ENCODE data around the gene PCDHA13.
A peak's percentile ranks its signal among the peaks of the same experiment; 100 is the strongest.

PCDHA13 gene

DNA sequence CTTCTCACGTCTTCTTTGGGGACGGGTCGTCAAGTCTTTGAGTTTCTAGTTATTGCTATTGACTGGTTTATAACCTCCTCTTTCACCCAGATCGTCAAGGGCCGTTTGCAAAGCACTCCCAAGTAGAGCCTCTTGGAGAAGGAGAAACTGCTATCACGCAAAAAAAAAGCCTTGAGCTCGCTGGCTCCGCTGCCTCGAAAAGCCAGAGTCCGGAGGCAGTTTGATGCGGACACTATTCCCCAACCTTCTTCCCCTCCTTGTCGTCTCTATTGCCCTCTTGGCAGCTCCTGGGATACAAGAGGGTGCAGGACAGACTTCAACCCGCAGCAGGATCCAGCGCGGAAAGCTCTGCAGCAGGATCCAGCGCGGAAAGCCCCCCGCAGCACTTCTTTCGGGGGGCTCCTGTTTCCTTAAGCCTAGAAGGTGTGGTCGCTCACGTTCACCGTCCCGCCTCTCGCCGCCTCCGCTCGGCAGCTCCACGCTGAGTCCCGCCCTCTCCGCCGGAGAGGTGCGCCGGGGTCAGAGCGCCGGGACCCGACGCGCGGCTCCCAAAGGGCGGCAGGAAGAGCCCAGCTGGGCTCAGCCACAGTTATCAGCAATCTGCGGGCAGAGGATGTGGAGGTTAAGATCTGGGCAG lies 44.0 kb downstream of the PCDHA13 start, which contains the start of gene PCDHAC1:
Gene PCDHAC1 (plus strand): TSS at position 494 of the 637 bp plus-strand sequence. CDS start 594 bp downstream, outside the sequence.
- H4K91ac ChIP-seq (ENCODE audit: low read length), result no peak within 1 kb of the TSS
- H3K79me1 ChIP-seq (replicated peaks; ENCODE audit: low read length, poor library complexity, severe bottlenecking), result peaks cover 3% of the 10 kb centered on the region
- H3K9ac ChIP-seq (ENCODE audit: low read length), result peak within 1 kb of the TSS; percentile 36
- WGBS, result 2% methylated on average over 39 of the region's 41 CpGs
- no peak within 1 kb of the TSS for H3K27ac ChIP-seq (ENCODE audit: low read length, poor library complexity, severe bottlenecking)
- peak within 1 kb of the TSS in 1 of 2 experiments; percentile 96 for H3K23ac ChIP-seq (ENCODE audit: low read length in 2 of 2)
- H3K18ac ChIP-seq (ENCODE audit: low read depth in 1 of 2, low read length in 2 of 2), result peak within 1 kb of the TSS in 1 of 2 experiments; percentile 61
- H2BK15ac ChIP-seq (ENCODE audit: low read depth, poor library complexity, severe bottlenecking), result no peak within 1 kb of the TSS
- H3K36me3 ChIP-seq (ENCODE audit: control insufficient read depth in 1 of 2, insufficient read depth in 2 of 2, low read depth in 1 of 2, low read length in 2 of 2), result no peaks in the 10 kb centered on the region
- peak within 1 kb of the TSS; percentile 60 for H2AFZ ChIP-seq (ENCODE audit: low read depth, low read length)
- H3K14ac ChIP-seq (ENCODE audit: low read length in 2 of 2), result peak within 1 kb of the TSS in 1 of 2 experiments; percentile 94
- H3K9me3 ChIP-seq (ENCODE audit: control insufficient read depth, low read length), result peaks cover 9% of the 10 kb centered on the region
- H2BK5ac ChIP-seq (ENCODE audit: low read depth, low read length, poor library complexity, severe bottlenecking), result no peak within 1 kb of the TSS
- peaks cover 14 to 38% of the 10 kb centered on the region in 2 experiments for H3K27me3 ChIP-seq (ENCODE audit: control insufficient read depth in 1 of 2, insufficient read depth in 1 of 2, low read length in 2 of 2)
- H3K4me1 ChIP-seq (ENCODE audit: control insufficient read depth, insufficient read depth, low read depth, low read length), result peaks cover 20% of the 10 kb centered on the region
- H2BK120ac ChIP-seq (ENCODE audit: low read depth, low read length), result no peak within 1 kb of the TSS
- peak within 1 kb of the TSS; percentile 59 to 75 for H3K4me3 ChIP-seq (ENCODE audit: insufficient read depth in 1 of 2, low read depth in 1 of 2, low read length in 2 of 2)
- no peak within 1 kb of the TSS for H3K4ac ChIP-seq (ENCODE audit: low read depth in 1 of 2, low read length in 2 of 2)
- no peak within 1 kb of the TSS for H2AK5ac ChIP-seq (ENCODE audit: low read length, severe bottlenecking)
- peak within 1 kb of the TSS in 1 of 2 experiments; percentile 47 for H2BK12ac ChIP-seq (ENCODE audit: low read length in 2 of 2)
- peak; percentile 24 for DNase-seq
- no peak within 1 kb of the TSS for H4K8ac ChIP-seq (ENCODE audit: low read length)
- H3K4me2 ChIP-seq (ENCODE audit: low read length, poor library complexity, severe bottlenecking), result peak within 1 kb of the TSS; percentile 85

DNA sequence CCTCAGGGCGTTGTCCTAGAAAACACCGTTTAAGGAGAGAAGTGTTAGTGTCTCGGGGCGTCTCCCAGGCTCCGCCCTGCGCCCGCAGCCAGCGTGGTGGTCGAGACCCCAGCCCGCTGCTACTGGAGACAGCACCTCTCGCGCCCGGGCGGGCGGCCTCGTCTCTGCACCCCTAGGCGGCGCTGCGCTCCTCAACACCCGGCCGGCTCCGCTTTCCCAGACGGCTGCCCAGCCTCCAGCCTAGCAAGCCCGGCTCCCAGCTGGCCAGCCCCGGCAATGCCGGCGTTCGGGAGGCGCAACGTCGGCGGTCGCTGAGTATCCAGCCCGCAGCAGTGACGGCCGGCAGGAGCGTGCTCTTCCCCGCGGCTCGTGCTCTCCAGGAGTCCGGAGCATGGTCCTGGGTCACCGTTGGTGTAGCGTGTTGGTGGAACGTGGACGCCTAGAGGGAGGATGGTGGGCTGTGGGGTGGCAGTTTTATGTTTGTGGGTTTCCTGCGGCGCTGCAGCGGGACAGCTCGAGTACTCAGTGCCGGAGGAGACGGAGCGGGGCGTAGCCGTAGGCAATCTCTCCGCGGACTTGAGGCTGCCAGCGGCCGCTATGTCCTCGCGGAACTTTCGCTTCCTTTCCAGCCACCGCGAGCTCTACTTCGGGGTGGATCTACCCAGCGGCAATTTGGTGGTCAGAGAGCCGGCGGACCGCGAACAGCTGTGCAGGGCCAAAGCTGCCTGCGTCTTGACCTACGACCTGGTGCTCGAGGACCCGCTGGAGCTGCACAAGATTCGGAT lies 44.7 kb downstream of the PCDHA13 start:
- Histone ChIP-seq H3K4me2 (ENCODE audit: low read length, poor library complexity, severe bottlenecking) (peak overlapping the region; percentile 85), H2AFZ (ENCODE audit: low read depth, low read length) (peak overlapping the region; percentile 60), H3K79me1 (replicated peaks; ENCODE audit: low read length, poor library complexity, severe bottlenecking) (peaks cover 3% of the 10 kb centered on the region), H3K9ac (ENCODE audit: low read length) (peak overlapping the region; percentile 36), H3K4ac (ENCODE audit: low read depth in 1 of 2, low read length in 2 of 2) (no peak overlapping the region), H3K4me3 (ENCODE audit: insufficient read depth in 1 of 2, low read depth in 1 of 2, low read length in 2 of 2) (peak overlapping the region; percentile 59 to 75), H3K23ac (ENCODE audit: low read length in 2 of 2) (peak overlapping the region in 1 of 2 experiments; percentile 96), H4K91ac (ENCODE audit: low read length) (no peak overlapping the region), H3K27me3 (ENCODE audit: control insufficient read depth in 1 of 2, insufficient read depth in 1 of 2, low read length in 2 of 2) (peaks cover 14 to 38% of the 10 kb centered on the region in 2 experiments), H2AK5ac (ENCODE audit: low read length, severe bottlenecking) (no peak overlapping the region), H3K9me3 (ENCODE audit: control insufficient read depth, low read length) (peaks cover 9% of the 10 kb centered on the region), H2BK12ac (ENCODE audit: low read length in 2 of 2) (peak overlapping the region in 1 of 2 experiments; percentile 47), H2BK5ac (ENCODE audit: low read depth, low read length, poor library complexity, severe bottlenecking) (no peak overlapping the region), H2BK15ac (ENCODE audit: low read depth, poor library complexity, severe bottlenecking) (no peak overlapping the region), H3K27ac (ENCODE audit: low read length, poor library complexity, severe bottlenecking) (no peak overlapping the region), H3K14ac (ENCODE audit: low read length in 2 of 2) (peak overlapping the region in 1 of 2 experiments; percentile 94), H4K8ac (ENCODE audit: low read length) (no peak overlapping the region), H3K4me1 (ENCODE audit: control insufficient read depth, insufficient read depth, low read depth, low read length) (peaks cover 20% of the 10 kb centered on the region), H2BK120ac (ENCODE audit: low read depth, low read length) (no peak overlapping the region), H3K18ac (ENCODE audit: low read depth in 1 of 2, low read length in 2 of 2) (peak overlapping the region in 1 of 2 experiments; percentile 61), H3K36me3 (ENCODE audit: control insufficient read depth in 1 of 2, insufficient read depth in 2 of 2, low read depth in 1 of 2, low read length in 2 of 2) (no peaks in the 10 kb centered on the region)
- peak; percentile 90 for DNase-seq
- under 1% methylated on average over 64 of the region's 74 CpGs for WGBS

- 11% methylated on average over 26 of the region's 26 CpGs for WGBS
- Histone ChIP-seq H2BK12ac (ENCODE audit: low read length in 2 of 2) (no peak overlapping the region), H2AFZ (ENCODE audit: low read depth, low read length) (peak overlapping the region; percentile 60), H3K9me3 (ENCODE audit: control insufficient read depth, low read length) (peaks cover 9% of the 10 kb centered on the region), H3K36me3 (ENCODE audit: control insufficient read depth in 1 of 2, insufficient read depth in 2 of 2, low read depth in 1 of 2, low read length in 2 of 2) (no peaks in the 10 kb centered on the region), H2BK120ac (ENCODE audit: low read depth, low read length) (no peak overlapping the region), H3K27ac (ENCODE audit: low read length, poor library complexity, severe bottlenecking) (no peak overlapping the region), H4K8ac (ENCODE audit: low read length) (no peak overlapping the region), H2BK5ac (ENCODE audit: low read depth, low read length, poor library complexity, severe bottlenecking) (no peak overlapping the region), H3K27me3 (ENCODE audit: control insufficient read depth in 1 of 2, insufficient read depth in 1 of 2, low read length in 2 of 2) (peaks cover 14 to 38% of the 10 kb centered on the region in 2 experiments), H3K79me1 (replicated peaks; ENCODE audit: low read length, poor library complexity, severe bottlenecking) (peaks cover 3% of the 10 kb centered on the region), H3K4me2 (ENCODE audit: low read length, poor library complexity, severe bottlenecking) (peak overlapping the region; percentile 85), H3K4me1 (ENCODE audit: control insufficient read depth, insufficient read depth, low read depth, low read length) (peaks cover 20% of the 10 kb centered on the region), H3K4ac (ENCODE audit: low read depth in 1 of 2, low read length in 2 of 2) (no peak overlapping the region), H2BK15ac (ENCODE audit: low read depth, poor library complexity, severe bottlenecking) (no peak overlapping the region), H2AK5ac (ENCODE audit: low read length, severe bottlenecking) (no peak overlapping the region), H3K23ac (ENCODE audit: low read length in 2 of 2) (peak overlapping the region in 1 of 2 experiments; percentile 79), H3K9ac (ENCODE audit: low read length) (peak overlapping the region; percentile 36), H3K4me3 (ENCODE audit: insufficient read depth in 1 of 2, low read depth in 1 of 2, low read length in 2 of 2) (peak overlapping the region; percentile 59 to 75), H3K14ac (ENCODE audit: low read length in 2 of 2) (peak overlapping the region in 1 of 2 experiments; percentile 94), H4K91ac (ENCODE audit: low read length) (no peak overlapping the region), H3K18ac (ENCODE audit: low read depth in 1 of 2, low read length in 2 of 2) (peak overlapping the region in 1 of 2 experiments; percentile 29)
- no peak for DNase-seq
These were observed 45.3 kb downstream of the PCDHA13 start for GRCh38 chr5:140927228-140927573.

Measured in mesenchymal stem cell (in vitro differentiated cells and primary cell).